SK-N-MC (cell line): ENCODE data around the gene NADSYN1.

Source experiments
- EZH2 ChIP-seq: fragments of 200-600 bp; sonication (generic); IDR thresholded peaks from one replicate; pipeline ENCODE4 v1.6.1; 2017; ENCODE audit warnings: antibody characterized with exemption
- POLR2AphosphoS5 ChIP-seq: IDR thresholded peaks from 2 replicates; pipeline ENCODE4 v1.6.1; 2012; ENCODE audit warnings: mild to moderate bottlenecking, low read depth, low read length, borderline replicate concordance

DNA sequence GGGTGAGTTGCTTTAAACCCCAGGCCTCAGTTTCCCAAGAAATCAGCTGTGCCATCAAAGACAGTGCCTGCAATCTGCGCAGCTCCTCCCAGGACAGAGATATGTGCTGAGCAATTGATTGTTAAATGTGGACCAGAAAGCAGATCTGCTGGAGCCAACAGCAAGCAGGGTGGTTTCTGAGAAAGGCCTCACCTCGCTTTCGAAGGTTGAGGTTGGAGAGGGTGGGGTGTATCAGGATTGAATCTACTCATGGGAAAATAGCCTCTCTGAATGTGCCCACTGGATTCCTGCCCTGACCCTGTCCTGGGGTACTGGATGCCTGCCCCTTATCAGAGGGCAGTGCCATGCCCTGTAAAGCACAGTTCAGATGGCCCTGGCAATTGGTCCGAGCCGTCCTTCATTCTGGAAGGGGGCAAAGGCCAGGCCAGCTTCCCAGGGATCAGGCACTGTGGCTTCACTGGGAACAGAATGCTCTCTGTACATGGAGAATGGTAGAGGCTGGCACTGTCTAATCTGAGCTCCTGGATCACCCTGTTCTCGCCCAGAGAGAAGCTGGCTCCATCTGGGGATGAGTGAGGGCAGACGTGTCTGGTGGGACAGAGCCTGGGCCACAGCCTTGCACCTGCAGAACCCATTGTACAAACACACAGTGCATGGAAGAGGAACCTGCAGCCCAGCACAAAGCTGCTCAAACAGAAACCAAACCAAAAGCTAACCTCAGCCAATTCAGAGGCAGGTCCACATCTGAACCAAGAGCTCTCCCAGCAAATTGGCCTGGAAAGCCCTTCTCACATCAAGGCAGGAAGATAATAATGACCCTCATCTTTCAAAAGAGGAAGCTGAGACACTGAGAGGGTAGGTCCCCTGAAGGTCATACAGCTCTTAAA, 20.0 kb upstream of the NADSYN1 start:
- no peak for TF ChIP-seq POLR2AphosphoS5
- TF ChIP-seq EZH2 = no peak
